Measurements from ENCODE around the gene AK8. TPM values are rescaled to one million over a fixed set of nuclear protein-coding genes. Genes with fewer than 3 reads are reported as not detected.

The AK8 gene
- total and polyA plus RNA-seq, 11 donors = 0.61 to 1.4 TPM; not detected in 9

GRCh38 chr9:132795511-132796303 lies 82.4 kb downstream of the AK8 start:
- 89 to 93% (median 92%) methylated on average over 16 of the region's 16 CpGs for WGBS, 4 donors
- Histone ChIP-seq H3K27ac (no peak overlapping the region), H3K4me1 (peaks cover 0 to 27% (median 15%) of the 10 kb centered on the region in 12 donors), H3K9me3 (no peaks in the 10 kb centered on the region), H3K36me3 (no peaks in the 10 kb centered on the region), H3K27me3 (peaks cover 0 to 17% (median 0%) of the 10 kb centered on the region in 9 donors), H3K4me3 (no peak overlapping the region)
- DNase-seq = no peak
- intact Hi-C loops (cut with DNase I) = loop anchor here in 3 of 10 donors (5.0 to 10.0 kb wide), 3 partner anchors 121 to 383 kb away; partner anchors contain the start of genes GTF3C4 (in 2 of the 3) and CFAP77 (in 1 of the 3)
- ATAC-seq = no peak
- TF ChIP-seq, protein P1, sequence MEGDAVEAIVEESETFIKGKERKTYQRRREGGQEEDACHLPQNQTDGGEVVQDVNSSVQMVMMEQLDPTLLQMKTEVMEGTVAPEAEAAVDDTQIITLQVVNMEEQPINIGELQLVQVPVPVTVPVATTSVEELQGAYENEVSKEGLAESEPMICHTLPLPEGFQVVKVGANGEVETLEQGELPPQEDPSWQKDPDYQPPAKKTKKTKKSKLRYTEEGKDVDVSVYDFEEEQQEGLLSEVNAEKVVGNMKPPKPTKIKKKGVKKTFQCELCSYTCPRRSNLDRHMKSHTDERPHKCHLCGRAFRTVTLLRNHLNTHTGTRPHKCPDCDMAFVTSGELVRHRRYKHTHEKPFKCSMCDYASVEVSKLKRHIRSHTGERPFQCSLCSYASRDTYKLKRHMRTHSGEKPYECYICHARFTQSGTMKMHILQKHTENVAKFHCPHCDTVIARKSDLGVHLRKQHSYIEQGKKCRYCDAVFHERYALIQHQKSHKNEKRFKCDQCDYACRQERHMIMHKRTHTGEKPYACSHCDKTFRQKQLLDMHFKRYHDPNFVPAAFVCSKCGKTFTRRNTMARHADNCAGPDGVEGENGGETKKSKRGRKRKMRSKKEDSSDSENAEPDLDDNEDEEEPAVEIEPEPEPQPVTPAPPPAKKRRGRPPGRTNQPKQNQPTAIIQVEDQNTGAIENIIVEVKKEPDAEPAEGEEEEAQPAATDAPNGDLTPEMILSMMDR (IDR thresholded peaks at IDR 0.05) = no peak
- TF ChIP-seq POLR2A (IDR thresholded peaks at IDR 0.05) = no peak

DNA sequence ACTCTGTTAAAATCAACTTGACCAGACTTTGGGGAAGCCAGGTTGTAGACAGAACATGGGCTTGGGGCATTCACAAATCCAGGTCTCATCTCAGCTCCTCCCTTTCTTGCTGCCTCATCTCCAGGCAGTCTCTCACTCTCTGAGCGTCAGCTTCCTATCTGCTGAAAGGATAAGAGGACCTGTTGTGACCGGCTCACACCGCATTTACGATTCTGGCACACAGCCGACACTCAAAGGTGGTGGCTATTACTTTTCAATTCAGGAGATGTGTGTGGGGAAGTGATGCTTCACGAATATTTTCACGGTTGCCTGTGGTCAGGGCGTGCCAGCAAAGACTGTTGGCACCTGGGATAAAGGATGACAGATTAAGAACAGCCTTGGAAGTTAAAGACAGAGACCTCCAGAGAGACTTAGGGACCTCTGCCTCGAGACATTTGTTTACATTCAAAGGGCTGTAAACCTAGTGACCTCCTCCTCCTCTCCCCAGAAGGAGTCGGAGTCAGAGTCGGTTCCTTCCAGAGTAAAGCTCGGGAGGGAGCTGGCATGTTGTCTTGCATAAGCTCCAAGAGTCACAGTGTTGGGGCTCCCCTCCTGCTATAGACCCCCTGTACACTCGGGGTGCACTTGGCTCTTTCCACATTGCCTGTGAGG lies 83.2 kb downstream of the AK8 start:
- no peak overlapping the region for H3K4me3 ChIP-seq
- 29 to 42% (median 35%) methylated on average over 12 to 13 of the region's 13 CpGs for WGBS, 4 donors
- H3K4me1 ChIP-seq = peaks cover 0 to 22% (median 14%) of the 10 kb centered on the region in 12 donors
- TF ChIP-seq, protein P1 (IDR thresholded peaks at IDR 0.05) = no peak
- intact Hi-C loops (cut with DNase I) = loop anchor here in 3 of 10 donors (5.0 to 10.0 kb wide), 3 partner anchors 120 to 383 kb away; partner anchors contain the start of genes GTF3C4 (in 2 of the 3) and CFAP77 (in 1 of the 3)
- no peak overlapping the region for H3K27ac ChIP-seq
- H3K9me3 ChIP-seq = no peaks in the 10 kb centered on the region
- ATAC-seq = no peak
- DNase-seq = no peak
- peaks cover 0 to 15% (median 0%) of the 10 kb centered on the region in 9 donors for H3K27me3 ChIP-seq
- no peaks in the 10 kb centered on the region for H3K36me3 ChIP-seq

DNA sequence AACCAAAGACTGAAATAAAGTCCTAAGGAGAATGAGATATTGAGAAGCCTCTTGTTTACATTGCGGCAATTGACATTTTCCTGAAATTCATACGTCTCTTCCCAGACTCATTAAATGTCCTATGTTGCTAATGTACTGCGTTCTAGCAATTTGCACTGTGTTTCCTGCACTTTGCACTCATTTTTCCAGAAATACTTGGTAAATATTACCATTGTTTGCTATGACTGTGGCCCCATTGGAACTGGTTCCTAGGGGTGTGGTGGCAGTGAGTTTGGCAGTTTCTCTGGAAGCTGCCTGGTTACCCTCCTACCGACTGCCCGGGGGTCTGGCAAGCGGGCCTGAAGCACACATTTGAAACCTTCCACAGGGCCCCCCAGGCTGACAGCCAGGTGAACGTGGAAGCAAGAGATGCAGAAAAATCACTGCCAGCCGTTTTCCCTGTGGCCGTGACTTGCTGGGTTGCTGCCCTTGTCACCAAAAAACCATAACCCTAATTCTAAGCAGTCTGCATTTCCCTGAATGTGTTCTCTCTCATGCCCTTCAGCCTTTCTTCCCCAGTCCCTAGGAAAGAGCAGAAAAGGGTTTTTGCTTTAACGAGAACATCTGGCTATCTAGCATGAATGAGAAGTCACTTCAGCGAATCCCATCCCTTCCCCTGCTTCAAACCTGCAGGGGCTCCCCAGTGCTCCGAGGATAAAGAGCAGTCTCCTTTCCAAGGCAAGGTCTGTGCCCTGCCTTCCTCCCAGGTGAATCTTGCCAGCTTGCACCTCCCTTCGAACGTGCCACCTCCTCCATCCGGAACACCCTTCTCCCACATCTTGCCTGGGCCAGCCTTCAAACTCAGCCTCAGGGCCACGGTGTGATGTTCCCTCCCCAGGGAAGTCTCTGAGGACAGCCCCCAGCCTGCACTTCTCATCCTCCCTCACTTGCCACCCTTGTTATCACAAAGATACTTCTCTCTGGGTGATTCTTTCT lies 84.2 kb downstream of the AK8 start:
- ATAC-seq (no peak), DNase-seq (no peak)
- H3K4me1 ChIP-seq = peaks cover 0 to 15% (median 9%) of the 10 kb centered on the region in 12 donors
- TF ChIP-seq, protein P1 (IDR thresholded peaks at IDR 0.05) = no peak
- no peak for TF ChIP-seq POLR2A (IDR thresholded peaks at IDR 0.05)
- H3K4me3 ChIP-seq = no peak overlapping the region
- WGBS, 4 donors = 67 to 75% (median 70%) methylated on average over 16 of the region's 16 CpGs
- H3K9me3 ChIP-seq = no peaks in the 10 kb centered on the region
- intact Hi-C loops (cut with DNase I) = loop anchor here in 1 of 10 donors (10.0 kb wide), 1 partner anchor 119 kb away; the partner anchor contains the start of gene GTF3C4
- H3K27ac ChIP-seq = no peak overlapping the region
- no peaks in the 10 kb centered on the region for H3K36me3 ChIP-seq
- H3K27me3 ChIP-seq = peaks cover 0 to 13% (median 0%) of the 10 kb centered on the region in 9 donors
